Measurements from ENCODE around the gene MCFD2.

DNA sequence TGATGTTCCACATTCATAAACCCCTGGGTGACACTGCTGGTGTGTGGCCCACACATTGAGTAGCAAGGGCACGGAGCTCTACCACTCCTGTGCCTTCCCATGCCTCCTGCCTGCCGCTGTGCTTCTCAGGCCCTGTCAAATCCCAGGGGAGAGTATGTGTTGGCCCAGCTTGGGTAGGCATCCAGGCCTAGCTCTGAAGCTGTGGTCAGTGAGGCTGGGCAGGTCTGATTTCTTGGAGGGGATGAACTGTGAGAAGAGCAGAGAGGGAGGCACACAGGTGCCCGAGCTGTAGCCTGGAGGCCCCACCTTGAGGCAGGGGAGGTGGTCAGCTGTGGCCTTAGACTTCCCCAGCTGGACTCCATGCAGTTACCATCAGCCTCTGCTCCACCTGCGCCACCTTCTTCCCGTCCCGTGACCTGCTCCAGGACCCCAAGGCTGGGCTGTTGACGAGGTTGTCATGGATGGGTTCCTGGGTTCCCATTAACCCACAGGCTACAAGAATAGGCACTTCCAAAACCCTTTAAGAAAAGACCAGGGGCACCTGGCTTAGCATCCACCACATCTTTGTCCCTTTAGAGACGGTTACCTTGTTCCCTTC lies 23.6 kb downstream of the MCFD2 start:
- TF ChIP-seq, protein P1, sequence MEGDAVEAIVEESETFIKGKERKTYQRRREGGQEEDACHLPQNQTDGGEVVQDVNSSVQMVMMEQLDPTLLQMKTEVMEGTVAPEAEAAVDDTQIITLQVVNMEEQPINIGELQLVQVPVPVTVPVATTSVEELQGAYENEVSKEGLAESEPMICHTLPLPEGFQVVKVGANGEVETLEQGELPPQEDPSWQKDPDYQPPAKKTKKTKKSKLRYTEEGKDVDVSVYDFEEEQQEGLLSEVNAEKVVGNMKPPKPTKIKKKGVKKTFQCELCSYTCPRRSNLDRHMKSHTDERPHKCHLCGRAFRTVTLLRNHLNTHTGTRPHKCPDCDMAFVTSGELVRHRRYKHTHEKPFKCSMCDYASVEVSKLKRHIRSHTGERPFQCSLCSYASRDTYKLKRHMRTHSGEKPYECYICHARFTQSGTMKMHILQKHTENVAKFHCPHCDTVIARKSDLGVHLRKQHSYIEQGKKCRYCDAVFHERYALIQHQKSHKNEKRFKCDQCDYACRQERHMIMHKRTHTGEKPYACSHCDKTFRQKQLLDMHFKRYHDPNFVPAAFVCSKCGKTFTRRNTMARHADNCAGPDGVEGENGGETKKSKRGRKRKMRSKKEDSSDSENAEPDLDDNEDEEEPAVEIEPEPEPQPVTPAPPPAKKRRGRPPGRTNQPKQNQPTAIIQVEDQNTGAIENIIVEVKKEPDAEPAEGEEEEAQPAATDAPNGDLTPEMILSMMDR (IDR thresholded peaks at IDR 0.05; ENCODE audit: low read depth, low read length), result no peak
- no peak for TF ChIP-seq EZH2phosphoT487 (IDR thresholded peaks at IDR 0.05; ENCODE audit: low read depth)

Data from OCI-LY3 (cell line).